ENCODE results near the gene PHACTR4.
A peak's percentile ranks its signal among the peaks of the same experiment; 100 is the strongest.
"Not testable (repeated sequence)": the region's sequence is repeated elsewhere in the genome, so short reads cannot be mapped to it uniquely, and the experiment has no call there.

PHACTR4 gene

GRCh38 chr1:28364888-28365287 is 4.7 kb upstream of the PHACTR4 start:
- DNase-seq (ENCODE audit: extremely low read depth, insufficient read length), result no peak
- no peak for TF ChIP-seq CTCF (IDR thresholded peaks at IDR 0.05; ENCODE audit: insufficient read depth, low read length, poor library complexity, severe bottlenecking)
- Histone ChIP-seq H3K27me3 (replicated peaks; ENCODE audit: control insufficient read depth, insufficient read depth, low read length) (no peaks in the 10 kb centered on the region), H3K4me3 (replicated peaks; ENCODE audit: low read depth, low read length) (no peak overlapping the region), H3K36me3 (ENCODE audit: control insufficient read depth, insufficient read depth, low read length) (no peaks in the 10 kb centered on the region)

DNA sequence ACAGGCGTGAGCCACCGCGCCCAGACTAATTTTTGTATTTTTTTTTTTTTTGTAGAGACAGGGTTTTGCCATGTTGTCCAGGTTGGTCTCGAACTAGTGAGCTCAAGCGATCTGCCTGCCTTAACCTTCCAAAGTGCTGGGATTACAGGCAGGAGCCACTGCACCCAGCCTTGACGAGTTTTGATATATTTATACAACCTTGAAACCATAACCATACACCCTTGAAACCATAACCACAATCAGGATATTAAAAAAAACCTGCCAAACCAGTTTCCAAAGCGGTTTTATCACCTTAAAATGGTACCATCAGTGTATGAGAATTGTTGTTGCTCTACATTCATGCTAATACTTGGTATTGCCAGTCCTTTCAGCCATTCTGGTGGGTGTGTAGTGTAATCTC is 3.7 kb upstream of the PHACTR4 start:
- no peak for DNase-seq (ENCODE audit: extremely low read depth, insufficient read length)
- no peak for TF ChIP-seq CTCF (IDR thresholded peaks at IDR 0.05; ENCODE audit: insufficient read depth, low read length, poor library complexity, severe bottlenecking)
- Histone ChIP-seq H3K36me3 (ENCODE audit: control insufficient read depth, insufficient read depth, low read length) (no peaks in the 10 kb centered on the region), H3K4me3 (replicated peaks; ENCODE audit: low read depth, low read length) (no peak overlapping the region), H3K27me3 (replicated peaks; ENCODE audit: control insufficient read depth, insufficient read depth, low read length) (no peaks in the 10 kb centered on the region)

- H3K36me3 ChIP-seq (ENCODE audit: control insufficient read depth, insufficient read depth, low read length); H3K27me3 ChIP-seq (replicated peaks; ENCODE audit: control insufficient read depth, insufficient read depth, low read length); DNase-seq (ENCODE audit: extremely low read depth, insufficient read length); H3K4me3 ChIP-seq (replicated peaks; ENCODE audit: low read depth, low read length): not testable (repeated sequence)
Observed at GRCh38 chr1:28368608-28369007, 932 bp upstream of the PHACTR4 start.

- H3K27me3 ChIP-seq (replicated peaks; ENCODE audit: control insufficient read depth, insufficient read depth, low read length), result no peaks in the 10 kb centered on the region
- peak; percentile 13 for TF ChIP-seq CTCF (IDR thresholded peaks at IDR 0.05; ENCODE audit: insufficient read depth, low read length, poor library complexity, severe bottlenecking)
- peak overlapping the region; percentile 94 for H3K4me3 ChIP-seq (replicated peaks; ENCODE audit: low read depth, low read length)
- no peaks in the 10 kb centered on the region for H3K36me3 ChIP-seq (ENCODE audit: control insufficient read depth, insufficient read depth, low read length)
- DNase-seq (ENCODE audit: extremely low read depth, insufficient read length), result no peak
Observed at GRCh38 chr1:28370239-28371009, 884 bp downstream of the PHACTR4 start.

- no peak for TF ChIP-seq CTCF (IDR thresholded peaks at IDR 0.05; ENCODE audit: insufficient read depth, low read length, poor library complexity, severe bottlenecking)
- H3K36me3 ChIP-seq (ENCODE audit: control insufficient read depth, insufficient read depth, low read length), result no peaks in the 10 kb centered on the region
- DNase-seq (ENCODE audit: extremely low read depth, insufficient read length), result no peak
- H3K27me3 ChIP-seq (replicated peaks; ENCODE audit: control insufficient read depth, insufficient read depth, low read length), result no peaks in the 10 kb centered on the region
- peak overlapping the region; percentile 94 for H3K4me3 ChIP-seq (replicated peaks; ENCODE audit: low read depth, low read length)
Observed at GRCh38 chr1:28371010-28371377, 1.5 kb downstream of the PHACTR4 start.

GRCh38 chr1:28373450-28373849 is 3.9 kb downstream of the PHACTR4 start:
- H3K36me3 ChIP-seq (ENCODE audit: control insufficient read depth, insufficient read depth, low read length); DNase-seq (ENCODE audit: extremely low read depth, insufficient read length): not testable (repeated sequence)

GRCh38 chr1:28374297-28374696 is 4.8 kb downstream of the PHACTR4 start:
- TF ChIP-seq CTCF (IDR thresholded peaks at IDR 0.05; ENCODE audit: insufficient read depth, low read length, poor library complexity, severe bottlenecking), result no peak
- Histone ChIP-seq H3K36me3 (ENCODE audit: control insufficient read depth, insufficient read depth, low read length) (no peaks in the 10 kb centered on the region), H3K4me3 (replicated peaks; ENCODE audit: low read depth, low read length) (no peak overlapping the region), H3K27me3 (replicated peaks; ENCODE audit: control insufficient read depth, insufficient read depth, low read length) (no peaks in the 10 kb centered on the region)
- no peak for DNase-seq (ENCODE audit: extremely low read depth, insufficient read length)

More at GRCh38 chr1:28373450-28373849, 3.9 kb downstream of the PHACTR4 start:
- H3K27me3 ChIP-seq (replicated peaks; ENCODE audit: control insufficient read depth, insufficient read depth, low read length); H3K4me3 ChIP-seq (replicated peaks; ENCODE audit: low read depth, low read length): not testable (repeated sequence)

DNA sequence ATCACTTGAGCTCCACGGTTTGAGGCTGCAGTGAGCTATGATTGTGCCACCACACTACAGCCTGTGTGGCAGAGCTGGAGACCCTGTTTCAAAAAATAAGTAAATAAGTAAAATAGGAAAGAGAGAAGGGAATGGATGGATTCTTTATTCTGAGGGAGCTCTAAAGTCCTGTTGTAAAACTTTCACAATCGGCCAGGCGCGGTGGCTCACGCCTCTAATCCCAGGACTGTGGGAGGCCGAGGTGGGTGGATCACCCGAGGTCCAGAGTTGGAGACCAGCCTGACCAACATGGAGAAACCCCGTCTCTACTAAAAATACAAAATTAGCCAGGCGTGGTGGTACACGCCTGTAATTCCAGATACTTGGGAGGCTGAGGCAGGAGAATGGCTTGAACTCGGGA is 6.1 kb downstream of the PHACTR4 start:
- H3K4me3 ChIP-seq (replicated peaks; ENCODE audit: low read depth, low read length); H3K36me3 ChIP-seq (ENCODE audit: control insufficient read depth, insufficient read depth, low read length); H3K27me3 ChIP-seq (replicated peaks; ENCODE audit: control insufficient read depth, insufficient read depth, low read length); DNase-seq (ENCODE audit: extremely low read depth, insufficient read length): not testable (repeated sequence)

- not testable (repeated sequence) for H3K27me3 ChIP-seq (replicated peaks; ENCODE audit: control insufficient read depth, insufficient read depth, low read length); H3K36me3 ChIP-seq (ENCODE audit: control insufficient read depth, insufficient read depth, low read length); DNase-seq (ENCODE audit: extremely low read depth, insufficient read length)
Observed at GRCh38 chr1:28376195-28376594, 6.7 kb downstream of the PHACTR4 start.

More at GRCh38 chr1:28376195-28376594, 6.7 kb downstream of the PHACTR4 start:
- not testable (repeated sequence) for H3K4me3 ChIP-seq (replicated peaks; ENCODE audit: low read depth, low read length)
